Activated T-helper 1 cell treated with Interleukin-2 at 50 U/mL for 16 hours (primary cell): ENCODE results near the gene UNC5A.

ENCODE experiments used
- DNase-seq: peaks from one replicate; pipeline ENCODE4 v3.0.0-alpha.2; 2020; ENCODE audit warnings: low read depth

The UNC5A gene

DNA sequence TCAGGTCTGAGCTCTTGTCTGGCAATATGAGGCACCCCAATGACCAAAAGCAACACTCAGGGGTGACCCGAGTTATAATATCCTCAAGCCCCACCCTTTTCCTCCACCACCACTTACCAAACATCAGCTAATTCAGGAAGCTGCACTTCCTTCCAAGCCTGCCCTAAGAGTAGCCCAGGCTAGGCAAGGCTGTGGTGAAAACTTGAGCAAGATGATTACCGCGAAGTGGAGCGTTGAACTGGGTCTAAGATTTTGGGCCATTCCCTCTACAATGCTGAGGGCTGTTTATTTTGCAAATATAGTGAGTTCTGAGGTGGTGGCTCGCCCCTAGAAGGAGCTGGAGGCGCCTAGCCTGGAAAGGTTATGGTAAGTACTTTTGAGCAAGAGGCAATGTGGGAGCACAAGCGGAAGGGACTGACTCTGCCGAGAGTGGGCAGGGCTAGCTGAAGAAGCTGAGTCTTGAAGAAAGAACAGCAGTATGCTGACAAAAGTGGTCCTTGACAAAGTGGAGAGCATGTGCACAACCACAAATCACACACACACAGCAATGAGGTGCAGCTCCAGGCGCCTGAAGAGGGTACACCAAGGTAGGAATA lies 89.0 kb downstream of the UNC5A start, which contains the start of gene HK3:
Gene HK3 (minus strand): TSS at position 51 of the 596 bp plus-strand sequence. CDS start 3,187 bp downstream, outside the sequence.
- DNase-seq, result no peak

DNA sequence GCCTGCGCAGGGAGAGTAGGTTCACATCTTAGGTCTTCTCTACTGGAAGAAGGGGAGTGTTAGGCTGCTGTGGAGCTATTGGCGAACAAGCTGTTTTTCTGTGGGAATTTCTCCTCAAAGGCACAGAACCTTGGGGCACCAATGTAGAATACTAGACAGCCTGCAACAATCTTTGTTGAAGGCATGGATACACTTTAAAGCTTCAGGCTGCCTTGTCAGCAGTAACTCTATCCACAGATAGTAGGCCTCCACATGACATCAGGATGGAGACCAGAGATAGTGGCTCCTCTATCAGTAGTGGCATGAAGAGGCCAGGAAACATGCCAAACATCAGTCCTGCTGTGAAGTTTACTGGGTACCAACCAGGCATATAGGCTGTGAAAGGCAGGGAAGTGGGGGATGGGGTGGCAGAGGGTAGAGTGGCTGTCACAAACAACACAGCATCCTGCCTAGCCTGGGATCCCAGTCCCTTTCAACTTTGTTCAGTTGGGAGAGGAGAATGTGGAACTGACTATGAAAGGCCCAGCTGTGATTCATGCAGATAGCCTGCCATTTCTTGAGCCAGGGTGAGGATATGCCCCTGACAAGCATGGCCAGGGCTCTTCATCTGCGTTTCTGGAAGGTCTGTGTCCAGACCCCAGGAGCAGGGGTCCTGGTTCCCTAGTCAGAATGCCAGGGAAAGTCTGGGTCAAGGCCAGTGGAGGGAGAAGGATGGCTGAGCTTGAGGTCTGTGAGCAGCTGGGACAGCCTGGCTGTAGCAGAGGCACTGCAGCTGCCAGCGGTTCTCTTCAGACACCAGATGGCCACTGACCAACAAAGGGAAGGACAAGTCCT lies 89.8 kb downstream of the UNC5A start:
- DNase-seq, result no peak

DNA sequence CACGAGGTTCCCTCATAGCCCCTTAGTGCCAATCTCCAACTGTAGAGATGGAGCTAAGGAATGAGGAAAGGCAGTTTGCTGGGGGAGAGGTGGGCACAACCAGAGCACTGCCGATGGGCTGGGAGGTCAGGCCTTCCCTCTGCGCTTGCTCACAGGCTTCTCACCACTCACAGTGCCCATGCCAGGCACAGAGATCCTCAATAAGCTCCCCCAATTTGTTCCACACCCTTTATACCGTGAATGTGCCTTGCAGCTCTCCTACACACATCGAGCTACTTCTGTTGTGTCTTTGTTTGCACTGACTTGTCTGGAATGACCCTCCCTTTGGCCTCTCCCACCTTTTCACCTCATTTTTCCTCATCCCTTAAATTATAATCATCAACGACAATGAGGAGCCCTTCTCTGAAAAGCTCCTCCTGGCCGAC lies 90.4 kb downstream of the UNC5A start:
- no peak for DNase-seq

DNA sequence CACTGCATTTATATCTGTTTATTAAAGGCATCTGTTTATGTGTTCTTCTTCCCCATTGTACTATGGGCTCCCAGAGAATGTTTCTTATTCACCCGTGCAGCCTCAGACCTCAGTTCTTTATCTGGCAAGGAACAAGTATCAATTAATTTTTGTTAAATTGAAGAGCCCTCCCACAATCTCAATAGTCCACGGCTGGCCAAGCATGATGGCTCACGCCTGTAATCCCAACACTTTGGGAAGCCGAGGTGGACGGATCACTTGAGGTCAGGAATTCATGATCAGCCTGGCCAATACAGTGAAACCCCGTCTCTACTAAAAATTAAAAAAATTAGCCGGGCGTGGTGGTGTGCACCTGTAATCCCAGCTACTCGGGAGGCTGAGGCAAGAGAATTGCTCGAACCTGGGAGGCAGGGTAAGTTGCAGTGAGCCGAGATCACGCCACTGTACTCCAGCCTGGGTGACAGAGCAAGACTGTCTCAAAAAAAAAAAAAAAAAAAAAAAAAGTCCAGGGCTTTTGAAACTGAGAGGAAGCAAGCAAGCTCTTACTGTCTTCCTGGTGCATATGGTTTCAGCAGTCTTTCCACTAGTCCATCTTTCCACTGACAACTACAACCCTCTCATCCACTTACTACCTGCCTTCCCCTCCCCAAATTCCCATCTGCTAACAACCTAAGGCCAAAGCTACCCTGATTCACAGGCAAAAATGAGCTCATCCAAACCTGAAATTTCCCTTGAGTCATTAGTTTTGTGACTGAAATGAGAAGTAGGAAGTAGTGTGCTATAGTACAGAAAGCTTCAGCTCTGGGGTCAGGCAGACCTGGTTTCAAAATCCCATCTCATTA lies 91.1 kb downstream of the UNC5A start:
- DNase-seq, result no peak

DNA sequence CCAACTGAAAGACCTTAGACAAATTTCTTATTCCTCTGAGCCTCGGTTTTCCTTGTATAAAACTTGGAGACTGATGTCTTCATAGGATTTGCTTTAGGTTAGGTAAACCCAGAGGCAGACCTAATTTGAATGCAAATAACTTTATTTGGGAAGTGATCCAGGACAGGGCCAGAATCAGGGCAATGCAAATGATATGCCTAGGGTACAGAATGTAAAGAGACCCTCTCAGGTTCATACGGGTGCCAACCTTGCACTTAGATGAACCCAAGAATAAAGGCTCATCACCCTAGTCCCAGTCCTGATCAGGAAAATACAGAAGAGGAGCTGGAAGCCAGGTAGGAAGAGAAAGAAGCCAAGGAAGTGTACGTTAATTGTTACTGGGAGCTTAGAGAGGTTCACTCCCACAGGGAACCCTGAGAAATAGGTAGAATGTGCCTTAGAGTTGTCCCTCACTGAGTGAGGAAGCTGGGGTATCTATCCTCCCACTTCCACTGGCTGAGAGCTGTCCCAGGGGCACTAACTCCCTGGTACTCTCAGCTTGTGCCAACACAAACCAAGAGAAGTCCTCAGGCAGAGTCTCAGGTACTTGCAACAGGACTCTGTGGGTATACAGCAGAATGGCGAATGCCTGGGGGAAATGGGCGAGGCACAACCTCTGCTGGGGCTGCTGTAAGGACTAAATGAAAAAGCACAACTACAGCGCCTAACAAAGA lies 91.9 kb downstream of the UNC5A start:
- DNase-seq, result no peak

DNA sequence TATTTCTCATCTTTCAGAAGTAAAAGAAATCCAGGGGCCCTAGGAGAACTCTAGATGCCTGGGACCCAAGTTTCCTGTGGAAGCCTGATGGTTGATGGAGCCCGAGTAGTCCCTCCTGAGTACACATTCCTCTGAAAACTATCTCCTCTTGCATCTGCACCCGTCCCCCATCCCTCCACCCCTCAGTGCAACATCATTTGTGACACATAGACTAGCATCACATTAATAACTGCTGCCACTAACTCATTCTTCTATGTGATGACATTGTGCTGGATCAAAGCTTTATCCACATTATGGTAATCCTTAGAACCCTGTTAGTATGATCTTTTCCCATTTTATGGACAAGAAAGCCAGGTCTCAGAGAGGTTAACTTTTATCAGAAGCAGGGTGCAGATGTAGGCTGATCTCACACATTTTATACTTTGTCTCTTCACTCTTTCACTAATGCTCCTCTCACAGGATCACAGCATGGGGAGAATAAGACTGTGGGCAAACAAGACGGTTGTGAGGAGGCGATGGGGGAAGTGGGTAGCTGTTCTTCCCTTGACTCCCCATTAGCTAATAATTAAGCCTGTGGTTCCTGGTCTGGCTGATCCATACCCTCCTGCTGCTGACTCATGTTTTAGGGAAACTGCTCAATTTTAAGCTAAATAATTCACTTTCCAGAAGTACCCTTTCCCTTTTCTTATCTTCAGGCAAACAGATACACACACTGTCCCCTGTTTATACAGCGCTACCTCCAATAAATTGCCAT lies 92.7 kb downstream of the UNC5A start:
- no peak for DNase-seq

DNA sequence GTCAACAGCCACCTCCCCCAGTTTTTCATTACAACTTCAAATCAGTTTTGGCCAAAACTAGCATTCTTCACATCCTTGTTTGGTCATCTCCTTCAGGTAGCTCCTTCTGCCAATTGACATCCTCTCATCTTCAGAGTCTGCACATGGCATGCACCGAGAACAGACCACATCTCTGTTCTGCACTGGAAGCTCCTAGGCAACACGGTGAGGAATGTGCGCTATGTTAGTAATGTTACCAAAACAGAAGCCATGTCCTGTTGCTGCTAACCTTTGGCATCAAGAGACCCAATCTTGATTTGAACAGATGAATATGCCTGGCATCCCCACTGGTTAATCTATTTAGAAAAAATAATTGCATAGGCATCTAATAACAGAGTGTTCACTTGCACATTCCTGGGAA lies 93.9 kb downstream of the UNC5A start:
- no peak for DNase-seq

DNA sequence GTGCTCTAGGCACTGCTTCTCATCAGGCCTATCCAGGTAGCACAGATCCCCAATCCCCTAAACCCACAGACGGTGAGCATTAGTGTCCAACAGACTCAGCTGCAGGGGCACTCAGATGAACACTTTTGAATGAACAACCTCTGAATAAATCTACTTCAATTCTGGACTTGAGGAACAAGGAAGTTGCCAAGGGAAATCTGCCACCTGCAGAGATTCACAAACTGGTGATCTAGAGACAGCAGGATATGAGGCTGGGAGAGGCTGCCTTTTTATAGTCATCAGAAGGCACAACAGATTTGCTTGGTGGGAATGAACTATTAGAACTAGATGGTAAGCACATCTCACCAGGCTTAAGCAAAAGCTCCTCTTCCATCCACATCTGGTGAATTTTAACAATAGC lies 95.8 kb downstream of the UNC5A start:
- no peak for DNase-seq

DNA sequence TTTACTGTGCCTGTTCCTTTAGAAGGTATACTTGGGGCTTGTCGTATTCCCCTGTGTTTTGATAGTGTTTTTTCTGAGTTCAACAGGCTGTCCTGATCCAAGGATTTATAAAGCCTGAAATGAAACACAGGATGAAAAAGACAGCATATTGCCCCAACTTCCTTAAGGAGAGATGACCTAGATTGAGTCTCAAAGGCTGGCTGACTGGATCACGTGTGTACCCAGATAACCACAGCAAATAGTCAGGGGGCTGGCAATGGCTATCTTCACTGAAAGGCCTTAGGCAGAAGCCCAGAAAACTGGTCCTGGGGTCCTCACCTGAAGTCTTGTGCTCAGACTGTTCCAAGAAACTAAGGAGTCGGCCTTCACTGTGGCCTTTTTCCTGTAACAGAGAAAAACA lies 96.4 kb downstream of the UNC5A start:
- DNase-seq, result no peak

DNA sequence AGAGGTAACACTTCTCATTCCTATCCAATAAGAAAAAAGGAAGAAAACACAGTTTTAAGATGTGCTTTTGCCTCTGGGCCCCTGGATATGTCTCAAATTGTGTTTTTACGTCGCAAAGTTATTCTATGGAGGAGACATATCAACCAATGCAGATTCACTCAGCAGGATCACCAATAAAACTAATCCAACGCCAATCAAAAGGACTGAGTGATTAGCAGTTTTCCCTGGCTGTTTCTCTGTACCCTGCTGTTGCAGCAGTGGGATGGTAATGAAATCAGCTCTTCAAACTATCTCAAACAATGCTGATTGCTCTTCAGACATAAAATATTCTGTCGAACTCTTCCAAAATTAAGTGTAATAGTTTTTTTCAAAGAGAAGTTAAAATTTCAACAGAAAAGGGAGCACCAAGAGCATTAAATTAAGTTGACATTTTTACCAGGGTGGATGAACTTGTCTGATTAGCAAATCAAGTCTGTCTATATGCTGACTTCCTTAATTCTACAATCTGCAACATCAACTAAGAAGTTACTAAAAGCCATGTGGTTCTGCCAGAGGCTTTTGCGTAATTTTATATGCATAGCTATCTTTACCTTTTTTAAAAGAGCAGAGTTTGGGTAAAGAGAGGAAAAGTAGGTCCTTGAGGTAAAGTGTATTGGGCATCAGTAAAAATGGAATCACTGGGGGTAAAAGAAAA lies 98.5 kb downstream of the UNC5A start:
- DNase-seq, result no peak

DNA sequence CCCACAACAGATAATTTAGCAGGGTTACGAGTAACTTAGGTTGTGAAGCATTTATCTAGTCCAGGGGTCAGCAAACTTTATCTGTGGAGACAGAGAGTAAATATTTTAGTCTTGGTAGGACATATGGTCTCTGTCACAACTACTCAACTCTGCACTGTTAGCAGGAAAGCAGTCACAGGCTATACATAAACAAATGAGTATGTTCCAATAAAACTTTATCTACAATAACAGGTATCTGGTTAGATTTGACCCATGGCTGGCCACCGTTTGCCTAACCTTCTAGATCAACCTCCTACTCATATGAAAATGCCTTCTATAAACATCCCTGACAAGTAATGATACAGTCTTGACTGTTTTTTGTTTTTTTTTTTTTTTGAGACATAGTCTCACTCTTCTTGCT lies 101.8 kb downstream of the UNC5A start:
- no peak for DNase-seq

DNA sequence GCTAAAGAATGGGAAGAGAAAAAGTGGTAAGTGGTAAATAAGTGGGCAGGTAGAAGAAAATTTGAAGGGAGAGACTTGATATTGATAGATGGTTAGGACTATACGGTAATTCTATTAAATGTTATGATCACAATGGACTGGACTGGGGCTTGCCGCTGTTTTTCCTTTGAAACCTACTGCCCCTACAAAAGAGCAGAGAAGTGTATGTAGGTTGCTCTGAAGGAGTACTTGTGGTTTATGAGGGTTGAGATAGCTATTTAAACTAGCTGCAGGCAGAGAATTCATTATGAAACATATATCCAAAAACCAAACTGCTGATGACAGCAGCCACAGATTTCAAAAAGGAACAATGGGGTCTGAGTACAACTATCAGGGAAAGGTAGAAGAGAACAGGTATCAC lies 105.5 kb downstream of the UNC5A start:
- DNase-seq, result no peak

DNA sequence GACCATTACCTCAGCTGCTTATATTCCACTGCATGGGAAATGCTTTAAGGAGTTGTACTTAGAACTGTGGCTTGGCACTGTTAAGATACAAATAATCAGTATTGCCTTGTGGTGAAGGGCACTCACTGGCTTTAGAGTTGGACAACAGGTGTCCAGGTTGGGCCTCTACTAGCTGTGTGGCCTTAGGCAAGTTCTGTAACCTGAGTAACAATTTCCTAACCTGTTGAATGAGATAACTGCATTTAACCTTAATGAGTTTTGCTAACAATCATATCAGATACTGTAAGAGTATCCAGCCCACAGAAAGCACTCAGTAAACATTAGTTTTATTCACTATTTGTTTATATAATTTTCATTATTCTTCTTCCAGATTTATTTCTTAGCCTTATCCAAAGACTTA lies 106.0 kb downstream of the UNC5A start:
- DNase-seq, result no peak

DNA sequence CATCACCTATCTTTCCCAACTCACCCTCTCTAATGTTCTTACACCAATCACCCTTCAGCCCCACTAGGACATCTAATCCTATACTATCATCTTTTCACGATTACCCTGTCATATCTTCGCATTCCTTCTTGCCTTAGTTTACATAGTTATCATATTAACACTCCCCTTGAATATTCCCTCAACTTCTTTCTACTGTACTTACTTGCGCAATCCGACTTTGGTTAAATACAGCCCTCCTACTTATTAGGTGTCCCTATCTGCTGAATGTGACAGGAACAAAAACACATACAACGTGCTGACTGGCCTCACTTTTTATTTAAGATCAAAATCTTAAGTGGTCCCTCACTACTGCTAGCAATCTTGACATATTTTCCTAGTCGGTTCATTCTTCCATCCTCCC lies 108.3 kb downstream of the UNC5A start:
- DNase-seq, result no peak

DNA sequence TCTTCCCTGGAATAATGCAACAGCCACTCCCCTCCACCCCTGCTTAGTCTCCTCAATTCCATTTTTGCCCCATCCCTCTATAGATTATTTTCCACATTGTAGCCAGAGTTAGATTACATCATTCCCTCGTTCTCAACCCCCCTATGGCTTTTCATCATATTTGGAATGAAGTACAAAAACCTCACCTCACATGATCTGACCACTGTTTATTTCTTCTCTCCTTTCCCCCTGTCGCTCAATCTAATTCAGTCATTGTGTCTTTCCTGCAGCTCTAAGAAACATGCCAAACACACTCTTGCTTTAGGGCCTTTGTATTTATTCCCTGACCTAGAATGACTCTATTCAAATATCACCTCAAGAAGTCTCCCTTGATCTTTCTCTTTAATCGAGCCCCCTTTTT lies 111.4 kb downstream of the UNC5A start:
- no peak for DNase-seq

DNA sequence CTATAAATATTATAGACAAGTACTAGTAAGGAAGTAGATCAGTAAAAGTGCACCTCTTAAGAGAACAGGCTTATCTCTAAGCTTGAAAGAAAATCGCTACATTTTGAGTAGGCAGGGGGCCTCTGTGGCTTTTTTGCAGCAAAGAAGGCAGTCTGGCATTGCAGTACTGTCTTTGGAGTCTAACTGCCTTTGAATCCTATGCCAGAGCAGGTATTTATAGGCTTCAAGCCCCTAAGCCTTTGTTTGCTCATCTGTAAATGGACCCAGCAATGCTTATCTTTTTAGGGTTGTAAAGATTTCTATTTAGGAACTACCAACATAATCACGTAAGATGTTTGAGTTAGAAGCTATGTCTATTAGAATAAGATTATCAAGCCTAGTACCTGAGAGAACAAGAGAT lies 112.5 kb downstream of the UNC5A start:
- no peak for DNase-seq

DNA sequence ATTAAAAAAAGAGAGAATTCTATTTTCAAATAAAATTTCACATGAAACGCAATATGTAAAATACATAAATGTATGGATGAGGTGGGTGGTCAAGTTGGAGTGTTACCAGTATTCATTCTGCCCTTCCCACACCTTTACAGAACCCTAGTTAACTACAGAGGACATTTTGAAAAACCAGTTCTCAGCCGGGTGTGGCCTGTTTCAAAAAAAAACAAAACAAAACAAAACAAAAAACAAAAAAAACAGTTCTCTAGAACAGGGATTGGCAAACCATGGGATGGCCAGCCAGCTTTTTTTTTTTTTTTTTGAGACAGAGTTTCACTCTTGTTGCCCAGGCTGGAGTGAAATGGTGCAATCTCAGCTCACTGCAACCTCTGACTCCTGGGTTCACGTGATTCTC lies 117.2 kb downstream of the UNC5A start:
- no peak for DNase-seq

DNA sequence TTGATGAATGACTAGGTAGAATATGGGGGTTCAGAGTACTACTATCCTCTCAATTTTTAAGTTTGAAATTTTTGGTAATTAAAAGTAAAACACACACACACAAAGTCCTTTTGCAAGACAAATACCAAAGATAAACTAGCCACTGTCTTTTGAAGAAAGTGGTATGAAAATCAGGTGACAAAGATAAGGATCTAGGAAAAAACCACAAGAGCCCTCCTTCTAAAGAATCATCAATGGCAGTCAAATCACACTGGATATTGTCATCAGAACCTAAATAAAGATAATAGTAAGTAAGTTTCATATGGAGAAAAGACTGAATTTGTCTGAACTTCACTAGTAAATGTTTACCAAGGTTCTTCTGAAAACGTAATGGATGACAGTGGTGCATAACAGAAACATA lies 119.3 kb downstream of the UNC5A start:
- DNase-seq, result no peak
